H9 (cell line): ENCODE results near the gene GRAMD1B. TPM values are rescaled to one million over a fixed set of nuclear protein-coding genes. Genes with fewer than 3 reads are reported as not detected.

ENCODE experiments used
- DNase-seq: peaks from one replicate; pipeline ENCODE4 v3.0.0-alpha.2; 2017
- H2AFZ ChIP-seq: one replicate; pipeline ENCODE4 v1.6.1; 2013; ENCODE audit warnings: mild to moderate bottlenecking, low read length, control low read depth, moderate library complexity
- H2AK5ac ChIP-seq: 2 replicates; pipeline ENCODE4 v1.6.1; 2013; ENCODE audit warnings: low read length, control low read depth, mixed read lengths; ENCODE audit not compliant: insufficient read length
- H2BK120ac ChIP-seq: one replicate; pipeline ENCODE4 v1.6.1; 2013; ENCODE audit warnings: low read depth, mild to moderate bottlenecking, low read length, control low read depth, inconsistent platforms; ENCODE audit not compliant: poor library complexity, severe bottlenecking
- H2BK12ac ChIP-seq: 2 replicates; pipeline ENCODE4 v1.6.1; 2013; ENCODE audit warnings: low read length, control low read depth, mixed read lengths, low read depth; ENCODE audit not compliant: insufficient read length
- H2BK15ac ChIP-seq: 2 replicates; pipeline ENCODE4 v1.6.1; 2013; ENCODE audit warnings: low read depth, low read length, control low read depth
- H2BK20ac ChIP-seq: one replicate; pipeline ENCODE4 v1.6.1; 2013; ENCODE audit warnings: low read depth, mild to moderate bottlenecking, low read length, control low read depth, inconsistent platforms; ENCODE audit not compliant: poor library complexity, severe bottlenecking
- H2BK5ac ChIP-seq: 2 replicates; pipeline ENCODE4 v1.6.1; 2013; ENCODE audit warnings: low read length, control low read depth, mixed read lengths; ENCODE audit not compliant: insufficient read length
- H3K14ac ChIP-seq: 2 replicates; pipeline ENCODE4 v1.6.1; 2013; ENCODE audit warnings: low read length, control low read depth; ENCODE audit not compliant: insufficient read depth
- H3K18ac ChIP-seq: 2 replicates; pipeline ENCODE4 v1.6.1; 2013; ENCODE audit warnings: low read depth, mild to moderate bottlenecking, mixed read lengths, low read length, control low read depth; ENCODE audit not compliant: insufficient read length
- H3K23ac ChIP-seq: 2 replicates; pipeline ENCODE4 v1.6.1; 2013; ENCODE audit warnings: low read length, control low read depth, mixed read lengths, low read depth; ENCODE audit not compliant: insufficient read length
- H3K23me2 ChIP-seq: 2 replicates; pipeline ENCODE4 v1.6.1; 2013; ENCODE audit warnings: low read depth, mild to moderate bottlenecking, mixed read lengths, low read length, control low read depth; ENCODE audit not compliant: insufficient read length, poor library complexity, severe bottlenecking
- H3K27ac ChIP-seq: 2 replicates; pipeline ENCODE4 v1.5.1; 2013; ENCODE audit warnings: low read length, control low read depth, mixed read lengths, low read depth; ENCODE audit not compliant: insufficient read length
- H3K27me3 ChIP-seq: 2 replicates; pipeline ENCODE4 v1.6.1; 2013; ENCODE audit warnings: low read length, control low read depth, inconsistent platforms; ENCODE audit not compliant: insufficient read depth
- H3K4ac ChIP-seq: 2 replicates; pipeline ENCODE4 v1.6.1; 2013; ENCODE audit warnings: low read depth, mild to moderate bottlenecking, control low read depth, inconsistent platforms, low read length, moderate library complexity
- H3K4me1 ChIP-seq: 2 replicates; pipeline ENCODE4 v1.6.1; 2013; ENCODE audit warnings: low read length, control low read depth, inconsistent platforms; ENCODE audit not compliant: insufficient read depth
- H3K4me2 ChIP-seq: 2 replicates; pipeline ENCODE4 v1.6.1; 2013; ENCODE audit warnings: low read length, control low read depth, mixed read lengths; ENCODE audit not compliant: insufficient read length, insufficient read depth
- H3K56ac ChIP-seq: 2 replicates; pipeline ENCODE4 v1.6.1; 2013; ENCODE audit warnings: low read depth, mild to moderate bottlenecking, mixed read lengths, low read length, control low read depth; ENCODE audit not compliant: insufficient read length
- H3K79me1 ChIP-seq: 2 replicates; pipeline ENCODE4 v1.6.1; 2013; ENCODE audit warnings: low read depth, mild to moderate bottlenecking, moderate library complexity, low read length, control low read depth, inconsistent platforms; ENCODE audit not compliant: insufficient read depth, poor library complexity, severe bottlenecking
- H3K79me2 ChIP-seq: 2 replicates; pipeline ENCODE4 v1.6.1; 2013; ENCODE audit warnings: low read length, control low read depth, inconsistent platforms; ENCODE audit not compliant: insufficient read depth
- H3K9ac ChIP-seq: 2 replicates; pipeline ENCODE4 v1.6.1; 2013; ENCODE audit warnings: low read length, control low read depth, mixed read lengths; ENCODE audit not compliant: insufficient read length; ENCODE audit errors: extremely low read depth
- H3K9me3 ChIP-seq: one replicate; pipeline ENCODE4 v1.6.1; 2013; ENCODE audit warnings: low read depth, low read length, inconsistent platforms; ENCODE audit not compliant: control insufficient read depth
- H3T11ph ChIP-seq: one replicate; pipeline ENCODE4 v1.6.1; 2013; ENCODE audit warnings: mild to moderate bottlenecking, low read length, control low read depth, inconsistent platforms
- H4K20me1 ChIP-seq: one replicate; pipeline ENCODE4 v1.6.1; 2013; ENCODE audit not compliant: control insufficient read depth, insufficient read length, insufficient read depth
- H4K5ac ChIP-seq: 2 replicates; pipeline ENCODE4 v1.6.1; 2013; ENCODE audit warnings: low read depth, mild to moderate bottlenecking, mixed read lengths, low read length, control low read depth; ENCODE audit not compliant: insufficient read length
- H4K8ac ChIP-seq: replicated peaks from 2 replicates; pipeline ENCODE4 v1.6.1; 2013; ENCODE audit warnings: low read length, control low read depth, mixed read lengths, low read depth; ENCODE audit not compliant: insufficient read length
- H4K91ac ChIP-seq: 2 replicates; pipeline ENCODE4 v1.6.1; 2013; ENCODE audit warnings: low read depth, mild to moderate bottlenecking, moderate library complexity, mixed read lengths, low read length, control low read depth; ENCODE audit not compliant: insufficient read length
- H3K27ac Mint-ChIP-seq, 3 experiments: 2 replicates in 2 of 3; 3 replicates in 1 of 3; pipeline ENCODE4 v1.8.0; 2020 to 2021; ENCODE audit warnings: mixed read lengths in 3 of 3, mild to moderate bottlenecking in 1 of 3, moderate library complexity in 1 of 3
- H3K27me3 Mint-ChIP-seq: 2 replicates; pipeline ENCODE4 v1.8.0; 2021; ENCODE audit warnings: low read depth, mild to moderate bottlenecking, moderate library complexity, mixed read lengths
- H3K36me3 Mint-ChIP-seq, 3 experiments: 2 replicates in 2 of 3; 3 replicates in 1 of 3; pipeline ENCODE4 v1.8.0; 2020 to 2021; ENCODE audit warnings: low read depth in 3 of 3, mixed read lengths in 3 of 3; ENCODE audit not compliant: insufficient read depth in 1 of 3
- H3K4me1 Mint-ChIP-seq, 2 experiments: 2 replicates each; pipeline ENCODE4 v1.8.0; 2020; ENCODE audit warnings: mixed read lengths in 2 of 2
- H3K4me3 Mint-ChIP-seq, 2 experiments: 2 replicates in 1 of 2; 3 replicates in 1 of 2; pipeline ENCODE4 v1.8.0; 2020 to 2021; ENCODE audit warnings: mild to moderate bottlenecking in 2 of 2, mixed read lengths in 2 of 2, moderate library complexity in 1 of 2
- H3K9me3 Mint-ChIP-seq, 2 experiments: 2 replicates in 1 of 2; 3 replicates in 1 of 2; pipeline ENCODE4 v1.8.0; 2020; ENCODE audit warnings: mild to moderate bottlenecking in 2 of 2, mixed read lengths in 2 of 2, moderate library complexity in 1 of 2
- CTCF ChIP-seq: fragments of 200-600 bp; sonication (generic); conservative IDR thresholded peaks from 3 replicates; pipeline ENCODE4 v1.8.0; 2021; ENCODE audit warnings: antibody characterized with exemption, mild to moderate bottlenecking
- WGBS: extraction: QIAGEN DNeasy Blood & Tissue Kit; methylation state at CpG from one replicate; pipeline ENCODE4 v1.1.7; 2013; ENCODE audit warnings: missing lambda C conversion rate, low lambda C conversion rate, mixed read lengths; ENCODE audit not compliant: insufficient read length; ENCODE audit errors: extremely low coverage; 5-methylcytosine and 5-hydroxymethylcytosine counted together
- total RNA-seq: library from RNA; stranded (reverse); gene quantifications from 2 replicates; pipeline ENCODE4 v1.2.1, GENCODE V29; 2021

Gene GRAMD1B
- total RNA-seq, 1 experiment from 2014 or later, result 25.9 TPM

- Mint-ChIP-seq H3K9me3 (no peaks in the 10 kb centered on the region), H3K4me1 (peaks cover 10 to 16% of the 10 kb centered on the region in 2 experiments), H3K27me3 (peaks cover 53% of the 10 kb centered on the region), H3K36me3 (no peaks in the 10 kb centered on the region), H3K4me3 (no peak overlapping the region), H3K27ac (no peak overlapping the region)
- WGBS, result no CpG with 5 or more reads among the region's 6 CpGs
- no peak overlapping the region for H4K5ac ChIP-seq
- DNase-seq, result no peak
- no peak overlapping the region for H3K14ac ChIP-seq
- no peak overlapping the region for H2BK5ac ChIP-seq
- no peak overlapping the region for H2AK5ac ChIP-seq
- H3K27ac ChIP-seq, result no peak overlapping the region
- no peak overlapping the region for H2BK120ac ChIP-seq
- no peaks in the 10 kb centered on the region for H3K79me2 ChIP-seq
- no peak overlapping the region for H3K9ac ChIP-seq
- no peak overlapping the region for H4K8ac ChIP-seq
- H2BK15ac ChIP-seq, result no peak overlapping the region
- H3K23ac ChIP-seq, result no peak overlapping the region
- H3K27me3 ChIP-seq, result no peaks in the 10 kb centered on the region
- H3K18ac ChIP-seq, result no peak overlapping the region
- H3K4me1 ChIP-seq, result no peaks in the 10 kb centered on the region
- no peak overlapping the region for H2BK12ac ChIP-seq
- no peak overlapping the region for H3K56ac ChIP-seq
- H3K4ac ChIP-seq, result no peak overlapping the region
- no peaks in the 10 kb centered on the region for H3K79me1 ChIP-seq
- no peaks in the 10 kb centered on the region for H3K9me3 ChIP-seq
- H4K91ac ChIP-seq, result no peak overlapping the region
- no peaks in the 10 kb centered on the region for H3K23me2 ChIP-seq
- no peak overlapping the region for H2BK20ac ChIP-seq
- TF ChIP-seq CTCF, result no peak
- no peaks in the 10 kb centered on the region for H4K20me1 ChIP-seq
- no peak overlapping the region for H3T11ph ChIP-seq
- no peak overlapping the region for H3K4me2 ChIP-seq
- H2AFZ ChIP-seq, result no peak overlapping the region
These were observed 16.4 kb upstream of the GRAMD1B start for GRCh38 chr11:123413636-123414035.
